HepG2 (cell line): ENCODE data around the gene TMEM187. TPM values are rescaled to one million over a fixed set of nuclear protein-coding genes. Genes with fewer than 3 reads are reported as not detected.

Source experiments
- ATAC-seq: fragments of 200-7000 bp; cut with Tn5 transposase; 3 replicates; pipeline ENCODE4 v1.9.1; 2020; ENCODE audit warnings: mild to moderate bottlenecking, moderate library complexity
- BruUV-seq: library from RNA; stranded (reverse); fragments of 400-500 nt; replicated peaks from 2 replicates; lab custom pipeline; 2021; lab: Mats Ljungman, UMichigan
- CTCF ChIA-PET: fragments of 300-600 bp; formaldehyde crosslinking; extraction: SDS; loops from one replicate; lab custom pipeline; 2021; ENCODE audit warnings: low total read pairs, inconsistent platforms, low intra/inter-chr PET ratio; lab: Yijun Ruan, JAX
- POLR2A ChIA-PET: fragments of 350-600 bp; sonication (Branson Sonifier 250); formaldehyde crosslinking; loops from one replicate; lab custom pipeline; 2020; ENCODE audit warnings: antibody characterized with exemption, inconsistent platforms; lab: Yijun Ruan, JAX
- DNase-seq: peaks from one replicate; pipeline ENCODE4 v3.0.0-alpha.2; 2015; ENCODE audit warnings: low spot score
- FAIRE-seq: peaks from 3 replicates; lab custom pipeline; 2011; peaks lifted over from hg19 to GRCh38; lab: Jason Lieb, UNC
- H2AFZ ChIP-seq: one replicate; pipeline ENCODE4 v1.6.1; 2011; ENCODE audit warnings: low read length, inconsistent platforms
- H3K27ac ChIP-seq: fragments of 300-600 bp; 3 replicates; pipeline ENCODE4 v1.8.0; 2011; ENCODE audit warnings: mixed run types, mild to moderate bottlenecking, mixed read lengths, low read length, inconsistent platforms; ENCODE audit not compliant: insufficient read depth; ENCODE audit errors: extremely low read length
- H3K27me3 ChIP-seq, 2 experiments: fragments of 200-600 bp in 1 of 2; 2 replicates in 1 of 2; 3 replicates in 1 of 2; pipeline versions ENCODE4 v1.6.0 to v1.8.0; 2011; ENCODE audit warnings: low read length in 2 of 2, mild to moderate bottlenecking in 2 of 2, moderate library complexity in 2 of 2, inconsistent platforms in 1 of 2; ENCODE audit not compliant: insufficient read depth in 2 of 2, control insufficient read depth in 1 of 2
- H3K36me3 ChIP-seq, 2 experiments: fragments of 200-600 bp in 1 of 2; replicated peaks in 1 of 2; 2 replicates in 1 of 2; 3 replicates in 1 of 2; pipeline versions ENCODE4 v1.5.1 to v1.8.0; 2011; ENCODE audit warnings: low read length in 2 of 2, inconsistent platforms in 1 of 2; ENCODE audit not compliant: insufficient read depth in 2 of 2, control insufficient read depth in 1 of 2
- H3K4me1 ChIP-seq: 2 replicates; pipeline ENCODE4 v1.5.1; 2012; ENCODE audit warnings: low read length, inconsistent platforms; ENCODE audit not compliant: insufficient read depth
- H3K4me2 ChIP-seq: 2 replicates; pipeline ENCODE4 v1.6.0; 2011; ENCODE audit warnings: low read depth, low read length, inconsistent platforms
- H3K4me3 ChIP-seq, 3 experiments: fragments of 200-600 bp in 1 of 3; sonication (generic), shearing (Covaris generic) in 1 of 3; replicated peaks in 1 of 3; 2 replicates each; pipeline ENCODE4 v1.5.1; 2011 to 2016; ENCODE audit warnings: low read length in 3 of 3, inconsistent platforms in 2 of 3, low read depth in 2 of 3, mild to moderate bottlenecking in 2 of 3, control low read depth in 1 of 3, mixed read lengths in 1 of 3; ENCODE audit not compliant: insufficient read depth in 1 of 3
- H3K79me2 ChIP-seq: one replicate; pipeline ENCODE4 v1.6.1; 2011; ENCODE audit warnings: low read length, inconsistent platforms; ENCODE audit not compliant: insufficient read depth
- H3K9ac ChIP-seq: 2 replicates; pipeline ENCODE4 v1.6.0; 2011; ENCODE audit warnings: mild to moderate bottlenecking, low read depth, low read length, inconsistent platforms; ENCODE audit not compliant: insufficient read depth
- H3K9me3 ChIP-seq: 2 replicates; pipeline ENCODE4 v1.5.1; 2012; ENCODE audit warnings: mild to moderate bottlenecking, low read length
- H4K20me1 ChIP-seq: 2 replicates; pipeline ENCODE4 v1.6.0; 2011; ENCODE audit warnings: inconsistent platforms, mild to moderate bottlenecking, low read length, moderate library complexity; ENCODE audit not compliant: insufficient read depth
- CBX1 ChIP-seq: IDR thresholded peaks from one replicate; pipeline ENCODE4 v1.6.1; 2016; ENCODE audit warnings: antibody characterized with exemption, low read depth
- CEBPG ChIP-seq: IDR thresholded peaks from 2 replicates; pipeline ENCODE4 v1.6.1; 2016
- CENPBD1 ChIP-seq: sonication (generic); formaldehyde crosslinking; IDR thresholded peaks from 2 replicates; pipeline ENCODE4 v1.8.0; 2022; ENCODE audit warnings: missing genetic modification reagents, low read depth, mild to moderate bottlenecking, borderline replicate concordance
- DZIP1 ChIP-seq: sonication (generic); formaldehyde crosslinking; IDR thresholded peaks from 2 replicates; pipeline ENCODE4 v1.5.0; 2020; ENCODE audit warnings: mild to moderate bottlenecking, missing genetic modification reagents
- HMGA1 ChIP-seq: sonication (generic); formaldehyde crosslinking; conservative IDR thresholded peaks from 2 replicates; pipeline ENCODE4 v1.4.0; 2020; ENCODE audit warnings: missing genetic modification reagents
- PHF8 ChIP-seq: sonication (generic); formaldehyde crosslinking; IDR thresholded peaks from 2 replicates; pipeline ENCODE4 v1.5.0; 2020; ENCODE audit warnings: missing genetic modification reagents
- SAP130 ChIP-seq: IDR thresholded peaks from 2 replicates; pipeline ENCODE4 v1.6.1; 2016; ENCODE audit warnings: low read depth
- SMC3 ChIP-seq: IDR thresholded peaks from 2 replicates; pipeline ENCODE4 v1.6.1; 2011; ENCODE audit warnings: low read length, improper control_type of control experiment
- TCF7L2 ChIP-seq: IDR thresholded peaks from 2 replicates; pipeline ENCODE4 v1.6.1; 2011; ENCODE audit warnings: mild to moderate bottlenecking, low read depth, low read length, moderate library complexity
- ZBTB2 ChIP-seq: sonication (generic); formaldehyde crosslinking; IDR thresholded peaks from 2 replicates; pipeline ENCODE4 v1.8.0; 2022; ENCODE audit warnings: low read depth, missing genetic modification reagents
- ZBTB39 ChIP-seq: sonication (generic); formaldehyde crosslinking; IDR thresholded peaks from 2 replicates; pipeline ENCODE4 v1.5.0; 2020; ENCODE audit warnings: missing genetic modification reagents
- ZHX1 ChIP-seq: sonication (generic); formaldehyde crosslinking; IDR thresholded peaks from 2 replicates; pipeline ENCODE4 v1.8.1; 2022; ENCODE audit warnings: low read depth, mild to moderate bottlenecking, missing genetic modification reagents
- ZNF414 ChIP-seq: sonication (generic); formaldehyde crosslinking; IDR thresholded peaks from 2 replicates; pipeline ENCODE4 v1.5.0; 2020; ENCODE audit warnings: missing genetic modification reagents
- WGBS: methylation state at CpG from one replicate; pipeline ENCODE4 v1.1.6; 2017; ENCODE audit warnings: low lambda C conversion rate; 5-methylcytosine and 5-hydroxymethylcytosine counted together
- in situ Hi-C: cut with HindIII; loops from 2 replicates; pipeline ENCODE4 v1.10.0; 2017; ENCODE audit warnings: low pct_unique_long_range_greater_than_20kb; ENCODE audit not compliant: extremely low pct_ligation_motif_present
- intact Hi-C: fragments of 100-400 bp; cut with micrococcal nuclease; formaldehyde crosslinking; loops from one replicate; pipeline ENCODE4 v1.10.0; 2022; ENCODE audit not compliant: unreplicated experiment
- polyA plus RNA-seq, 8 experiments: library from polyadenylated mRNA; depleted of rRNA in 3 of 8; stranded (reverse) in 7 of 8; unstranded in 1 of 8; fragments of >200 nt; fragmentation: Illumina TruSeq in 4 of 8; extraction: Trizol in 4 of 8; gene quantifications; 2 replicates each; pipeline versions ENCODE4 v1.2.1 to v1.2.3, GENCODE V29; 2011 to 2016; ENCODE audit warnings: low read depth in 4 of 8, missing spikeins in 1 of 8, mixed read lengths in 1 of 8; ENCODE audit not compliant: insufficient read depth in 1 of 8
- total RNA-seq, 5 experiments: library from RNA; depleted of rRNA; stranded (reverse); fragments of >200 nt; fragmentation: Illumina TruSeq; extraction: Trizol; gene quantifications; 2 replicates each; pipeline ENCODE4 v1.2.3, GENCODE V29; 2016; ENCODE audit warnings: low read depth in 1 of 5

Gene TMEM187
- total and polyA plus RNA-seq, 2 of the 13 experiments (the other 11 are each of a cell fraction or from before 2014, with no cell fraction given): 2.2 to 6.2 TPM

- Histone ChIP-seq H3K4me2 (peak overlapping the region; percentile 76), H3K36me3 (peaks cover 1 to 8% of the 10 kb centered on the region in 2 experiments; a peak in 1 of 5 replicates), H3K9ac (peak overlapping the region; percentile 89), H2AFZ (no peak overlapping the region), H3K27ac (peak overlapping the region; percentile 89), H3K4me3 (peak overlapping the region; percentile 71 to 79 (median 76); a peak in 5 of 6 replicates), H3K79me2 (no peaks in the 10 kb centered on the region), H4K20me1 (no peaks in the 10 kb centered on the region), H3K27me3 (no peaks in the 10 kb centered on the region), H3K9me3 (no peaks in the 10 kb centered on the region), H3K4me1 (peaks cover 62% of the 10 kb centered on the region)
- 13% methylated on average over 3 of the region's 31 CpGs for WGBS
- POLR2A ChIA-PET: interaction anchor here (0.7 to 4.2 kb wide), 11 partner anchors 9 to 300 kb away, joined by 3 to 82 read pairs (median 4); partner anchors contain the start of genes HCFC1, IDH3G, L1CAM and NAA10
- FAIRE-seq (peak; percentile 97), DNase-seq (peak; percentile 72), ATAC-seq (peak; percentile 14)
- intact Hi-C loops (no loop called here), in situ Hi-C loops (no loop called here)
- BruUV-seq: no TSS peak
- CTCF ChIA-PET: no interaction called here
- TF ChIP-seq ZHX1 (CRISPR knock-in tag): no peak
- TF ChIP-seq ZBTB39 (CRISPR knock-in tag): no peak
- no peak; the same call in 1 of the 2 replicates for TF ChIP-seq PHF8 (CRISPR knock-in tag)
- no peak for TF ChIP-seq ZNF414 (CRISPR knock-in tag)
- TF ChIP-seq SMC3: no peak
- TF ChIP-seq TCF7L2: no peak
- TF ChIP-seq HMGA1: no peak
- no peak for TF ChIP-seq CENPBD1
- TF ChIP-seq CEBPG (CRISPR knock-in tag): no peak
- no peak for TF ChIP-seq DZIP1 (CRISPR knock-in tag)
- TF ChIP-seq ZBTB2 (CRISPR knock-in tag): no peak
- TF ChIP-seq SAP130 (CRISPR knock-in tag): peak; percentile 77
- no peak for TF ChIP-seq CBX1
Measured at GRCh38 chrX:153926858-153927671, 45.5 kb upstream of the TMEM187 start.
